ENCODE measurements around the gene WDR37. TPM values are rescaled to one million over a fixed set of nuclear protein-coding genes. Genes with fewer than 3 reads are reported as not detected.

The WDR37 gene
- polyA plus RNA-seq, 2 donors, result 4.3 to 5.0 TPM

GRCh38 chr10:1166101-1166827 is 110.1 kb downstream of the WDR37 start:
- no peaks in the 10 kb centered on the region for H3K4me1 ChIP-seq (ENCODE audit: control insufficient read depth in 2 of 2, insufficient read depth in 2 of 2, low read length in 1 of 2)
- H3K4me3 ChIP-seq (ENCODE audit: low read depth in 1 of 2, low read length in 2 of 2), result no peak overlapping the region
- 89 to 90% methylated on average over 15 of the region's 15 CpGs for WGBS, 2 donors
- no peak overlapping the region for H3K27ac ChIP-seq (ENCODE audit: low read depth in 2 of 2, low read length in 1 of 2)
- no peaks in the 10 kb centered on the region for H3K9me3 ChIP-seq (ENCODE audit: control insufficient read depth in 2 of 2, insufficient read depth in 1 of 2, low read depth in 1 of 2, low read length in 1 of 2)
- no peaks in the 10 kb centered on the region for H3K27me3 ChIP-seq (ENCODE audit: control insufficient read depth in 1 of 2, insufficient read depth in 2 of 2, low read length in 2 of 2)
- no peaks in the 10 kb centered on the region for H3K36me3 ChIP-seq (ENCODE audit: control insufficient read depth in 2 of 2, insufficient read depth in 2 of 2, low read length in 1 of 2)

GRCh38 chr10:1166828-1167275 is 110.7 kb downstream of the WDR37 start:
- no peaks in the 10 kb centered on the region for H3K27me3 ChIP-seq (ENCODE audit: control insufficient read depth in 1 of 2, insufficient read depth in 2 of 2, low read length in 2 of 2)

GRCh38 chr10:1168763-1169162 is 112.6 kb downstream of the WDR37 start:
- peaks cover 0 to 2% of the 10 kb centered on the region in 2 donors for H3K9me3 ChIP-seq (ENCODE audit: control insufficient read depth in 2 of 2, insufficient read depth in 1 of 2, low read depth in 1 of 2, low read length in 1 of 2)
- H3K36me3 ChIP-seq (ENCODE audit: control insufficient read depth in 2 of 2, insufficient read depth in 2 of 2, low read length in 1 of 2), result no peaks in the 10 kb centered on the region
- no peak overlapping the region for H3K4me3 ChIP-seq (ENCODE audit: low read depth in 1 of 2, low read length in 2 of 2)
- WGBS, 2 donors, result 87 to 90% methylated on average over 13 of the region's 13 CpGs
- H3K4me1 ChIP-seq (ENCODE audit: control insufficient read depth in 2 of 2, insufficient read depth in 2 of 2, low read length in 1 of 2), result no peaks in the 10 kb centered on the region
- no peak overlapping the region for H3K27ac ChIP-seq (ENCODE audit: low read depth in 2 of 2, low read length in 1 of 2)
- H3K27me3 ChIP-seq (ENCODE audit: control insufficient read depth in 1 of 2, insufficient read depth in 2 of 2, low read length in 2 of 2), result no peaks in the 10 kb centered on the region

More at GRCh38 chr10:1166828-1167275, 110.7 kb downstream of the WDR37 start:
- Histone ChIP-seq H3K4me3 (ENCODE audit: low read depth in 1 of 2, low read length in 2 of 2) (no peak overlapping the region), H3K27ac (ENCODE audit: low read depth in 2 of 2, low read length in 1 of 2) (no peak overlapping the region), H3K36me3 (ENCODE audit: control insufficient read depth in 2 of 2, insufficient read depth in 2 of 2, low read length in 1 of 2) (no peaks in the 10 kb centered on the region), H3K4me1 (ENCODE audit: control insufficient read depth in 2 of 2, insufficient read depth in 2 of 2, low read length in 1 of 2) (no peaks in the 10 kb centered on the region), H3K9me3 (ENCODE audit: control insufficient read depth in 2 of 2, insufficient read depth in 1 of 2, low read depth in 1 of 2, low read length in 1 of 2) (no peaks in the 10 kb centered on the region)
- WGBS, 2 donors, result 78 to 89% methylated on average over 9 of the region's 9 CpGs

GRCh38 chr10:1169186-1169885 is 113.2 kb downstream of the WDR37 start:
- Histone ChIP-seq H3K27ac (ENCODE audit: low read depth in 2 of 2, low read length in 1 of 2) (no peak overlapping the region), H3K9me3 (ENCODE audit: control insufficient read depth in 2 of 2, insufficient read depth in 1 of 2, low read depth in 1 of 2, low read length in 1 of 2) (peaks cover 0 to 2% of the 10 kb centered on the region in 2 donors), H3K27me3 (ENCODE audit: control insufficient read depth in 1 of 2, insufficient read depth in 2 of 2, low read length in 2 of 2) (no peaks in the 10 kb centered on the region), H3K4me3 (ENCODE audit: low read depth in 1 of 2, low read length in 2 of 2) (no peak overlapping the region), H3K4me1 (ENCODE audit: control insufficient read depth in 2 of 2, insufficient read depth in 2 of 2, low read length in 1 of 2) (no peaks in the 10 kb centered on the region), H3K36me3 (ENCODE audit: control insufficient read depth in 2 of 2, insufficient read depth in 2 of 2, low read length in 1 of 2) (no peaks in the 10 kb centered on the region)
- WGBS, 2 donors, result 74 to 80% methylated on average over 23 of the region's 23 CpGs

GRCh38 chr10:1169981-1170866 is 114.0 kb downstream of the WDR37 start:
- H3K4me3 ChIP-seq (ENCODE audit: low read depth in 1 of 2, low read length in 2 of 2), result no peak overlapping the region
- no peaks in the 10 kb centered on the region for H3K36me3 ChIP-seq (ENCODE audit: control insufficient read depth in 2 of 2, insufficient read depth in 2 of 2, low read length in 1 of 2)
- no peaks in the 10 kb centered on the region for H3K27me3 ChIP-seq (ENCODE audit: control insufficient read depth in 1 of 2, insufficient read depth in 2 of 2, low read length in 2 of 2)
- 64 to 66% methylated on average over 22 of the region's 22 CpGs for WGBS, 2 donors
- H3K27ac ChIP-seq (ENCODE audit: low read depth in 2 of 2, low read length in 1 of 2), result no peak overlapping the region
- peaks cover 0 to 2% of the 10 kb centered on the region in 2 donors for H3K9me3 ChIP-seq (ENCODE audit: control insufficient read depth in 2 of 2, insufficient read depth in 1 of 2, low read depth in 1 of 2, low read length in 1 of 2)
- no peaks in the 10 kb centered on the region for H3K4me1 ChIP-seq (ENCODE audit: control insufficient read depth in 2 of 2, insufficient read depth in 2 of 2, low read length in 1 of 2)

GRCh38 chr10:1170867-1171180 is 114.6 kb downstream of the WDR37 start:
- Histone ChIP-seq H3K27ac (ENCODE audit: low read depth in 2 of 2, low read length in 1 of 2) (no peak overlapping the region), H3K36me3 (ENCODE audit: control insufficient read depth in 2 of 2, insufficient read depth in 2 of 2, low read length in 1 of 2) (no peaks in the 10 kb centered on the region), H3K4me3 (ENCODE audit: low read depth in 1 of 2, low read length in 2 of 2) (no peak overlapping the region), H3K9me3 (ENCODE audit: control insufficient read depth in 2 of 2, insufficient read depth in 1 of 2, low read depth in 1 of 2, low read length in 1 of 2) (peaks cover 0 to 2% of the 10 kb centered on the region in 2 donors), H3K4me1 (ENCODE audit: control insufficient read depth in 2 of 2, insufficient read depth in 2 of 2, low read length in 1 of 2) (no peaks in the 10 kb centered on the region), H3K27me3 (ENCODE audit: control insufficient read depth in 1 of 2, insufficient read depth in 2 of 2, low read length in 2 of 2) (no peaks in the 10 kb centered on the region)
- 85 to 92% methylated on average over 13 of the region's 13 CpGs for WGBS, 2 donors

- Histone ChIP-seq H3K4me3 (ENCODE audit: low read depth in 1 of 2, low read length in 2 of 2) (no peak overlapping the region), H3K27ac (ENCODE audit: low read depth in 2 of 2, low read length in 1 of 2) (no peak overlapping the region)
- 86 to 89% methylated on average over 4 of the region's 4 CpGs for WGBS, 2 donors
Observed at GRCh38 chr10:1171182-1171581, 115.0 kb downstream of the WDR37 start.

GRCh38 chr10:1171586-1171985 is 115.4 kb downstream of the WDR37 start:
- H3K9me3 ChIP-seq (ENCODE audit: control insufficient read depth in 2 of 2, insufficient read depth in 1 of 2, low read depth in 1 of 2, low read length in 1 of 2), result peaks cover 0 to 2% of the 10 kb centered on the region in 2 donors
- no peak overlapping the region for H3K4me3 ChIP-seq (ENCODE audit: low read depth in 1 of 2, low read length in 2 of 2)
- WGBS, 2 donors, result 88 to 90% methylated on average over 9 of the region's 9 CpGs
- no peak overlapping the region for H3K27ac ChIP-seq (ENCODE audit: low read depth in 2 of 2, low read length in 1 of 2)
- no peaks in the 10 kb centered on the region for H3K4me1 ChIP-seq (ENCODE audit: control insufficient read depth in 2 of 2, insufficient read depth in 2 of 2, low read length in 1 of 2)
- no peaks in the 10 kb centered on the region for H3K36me3 ChIP-seq (ENCODE audit: control insufficient read depth in 2 of 2, insufficient read depth in 2 of 2, low read length in 1 of 2)
- no peaks in the 10 kb centered on the region for H3K27me3 ChIP-seq (ENCODE audit: control insufficient read depth in 1 of 2, insufficient read depth in 2 of 2, low read length in 2 of 2)

More at GRCh38 chr10:1171182-1171581, 115.0 kb downstream of the WDR37 start:
- Histone ChIP-seq H3K36me3 (ENCODE audit: control insufficient read depth in 2 of 2, insufficient read depth in 2 of 2, low read length in 1 of 2) (no peaks in the 10 kb centered on the region), H3K9me3 (ENCODE audit: control insufficient read depth in 2 of 2, insufficient read depth in 1 of 2, low read depth in 1 of 2, low read length in 1 of 2) (peaks cover 0 to 2% of the 10 kb centered on the region in 2 donors), H3K27me3 (ENCODE audit: control insufficient read depth in 1 of 2, insufficient read depth in 2 of 2, low read length in 2 of 2) (no peaks in the 10 kb centered on the region), H3K4me1 (ENCODE audit: control insufficient read depth in 2 of 2, insufficient read depth in 2 of 2, low read length in 1 of 2) (no peaks in the 10 kb centered on the region)

GRCh38 chr10:1172256-1172984 is 116.2 kb downstream of the WDR37 start:
- no peaks in the 10 kb centered on the region for H3K4me1 ChIP-seq (ENCODE audit: control insufficient read depth in 2 of 2, insufficient read depth in 2 of 2, low read length in 1 of 2)
- no peaks in the 10 kb centered on the region for H3K36me3 ChIP-seq (ENCODE audit: control insufficient read depth in 2 of 2, insufficient read depth in 2 of 2, low read length in 1 of 2)
- peaks cover 0 to 2% of the 10 kb centered on the region in 2 donors for H3K9me3 ChIP-seq (ENCODE audit: control insufficient read depth in 2 of 2, insufficient read depth in 1 of 2, low read depth in 1 of 2, low read length in 1 of 2)
- 82 to 84% methylated on average over 15 of the region's 15 CpGs for WGBS, 2 donors
- H3K4me3 ChIP-seq (ENCODE audit: low read depth in 1 of 2, low read length in 2 of 2), result no peak overlapping the region
- H3K27me3 ChIP-seq (ENCODE audit: control insufficient read depth in 1 of 2, insufficient read depth in 2 of 2, low read length in 2 of 2), result no peaks in the 10 kb centered on the region
- H3K27ac ChIP-seq (ENCODE audit: low read depth in 2 of 2, low read length in 1 of 2), result no peak overlapping the region

Measured in esophagus (tissue), 2 donors.